DOHH2 (cell line): ENCODE results near the gene B3GALT6.

ENCODE experiments used
- H3F3A ChIP-seq: fragments of 200-600 bp; sonication (generic), shearing (Covaris generic); 2 replicates; pipeline ENCODE4 v1.6.0; 2016; ENCODE audit warnings: antibody characterized with exemption, mild to moderate bottlenecking; ENCODE audit not compliant: control insufficient read depth, insufficient read depth
- H3K27ac ChIP-seq: fragments of 200-600 bp; sonication (generic); 2 replicates; pipeline ENCODE4 v1.5.1; 2014; ENCODE audit warnings: low read depth, mild to moderate bottlenecking, low read length, moderate library complexity
- H3K27me3 ChIP-seq: fragments of 200-600 bp; sonication (generic); 2 replicates; pipeline ENCODE4 v1.6.1; 2014; ENCODE audit warnings: mild to moderate bottlenecking, low read length, mixed read lengths; ENCODE audit not compliant: control insufficient read depth
- H3K36me3 ChIP-seq: fragments of 200-600 bp; sonication (generic); 2 replicates; pipeline ENCODE4 v1.6.1; 2014; ENCODE audit warnings: mild to moderate bottlenecking, low read length, moderate library complexity, mixed read lengths; ENCODE audit not compliant: control insufficient read depth
- H3K4me1 ChIP-seq: fragments of 200-600 bp; sonication (generic); 2 replicates; pipeline ENCODE4 v1.6.1; 2014; ENCODE audit warnings: mild to moderate bottlenecking, low read length, mixed read lengths; ENCODE audit not compliant: control insufficient read depth
- H3K4me2 ChIP-seq: fragments of 200-600 bp; sonication (generic); 2 replicates; pipeline ENCODE4 v1.6.0; 2014; ENCODE audit warnings: mild to moderate bottlenecking, low read length, moderate library complexity
- H3K4me3 ChIP-seq: fragments of 200-600 bp; sonication (generic); 2 replicates; pipeline ENCODE4 v1.5.1; 2014; ENCODE audit warnings: mild to moderate bottlenecking, low read length, mixed read lengths
- H3K79me2 ChIP-seq: fragments of 200-600 bp; sonication (generic); 2 replicates; pipeline ENCODE4 v1.6.1; 2014; ENCODE audit warnings: mild to moderate bottlenecking, low read length, mixed read lengths; ENCODE audit not compliant: control insufficient read depth
- H3K9me2 ChIP-seq: fragments of 200-600 bp; sonication (generic); replicated peaks from 2 replicates; pipeline ENCODE4 v1.6.1; 2014; ENCODE audit warnings: mild to moderate bottlenecking, low read length, mixed read lengths; ENCODE audit not compliant: control insufficient read depth
- H3K9me3 ChIP-seq: fragments of 200-600 bp; sonication (generic); 2 replicates; pipeline ENCODE4 v1.6.1; 2014; ENCODE audit warnings: antibody characterized with exemption, low read length, mixed read lengths; ENCODE audit not compliant: control insufficient read depth, insufficient read depth
- H4K20me1 ChIP-seq: fragments of 200-600 bp; sonication (generic); 2 replicates; pipeline ENCODE4 v1.6.0; 2014; ENCODE audit warnings: low read depth, mild to moderate bottlenecking, antibody characterized with exemption, low read length, moderate library complexity; ENCODE audit not compliant: control insufficient read depth, insufficient read depth
- CTCF ChIP-seq: fragments of 200-600 bp; sonication (generic); IDR thresholded peaks from one replicate; pipeline ENCODE4 v1.5.1; 2014; ENCODE audit warnings: antibody characterized with exemption, mild to moderate bottlenecking, low read depth, low read length; ENCODE audit not compliant: poor library complexity, severe bottlenecking
- EZH2phosphoT487 ChIP-seq: fragments of 200-600 bp; sonication (generic); IDR thresholded peaks from 2 replicates; pipeline ENCODE4 v1.6.1; 2017; ENCODE audit warnings: borderline replicate concordance, mild to moderate bottlenecking, antibody characterized with exemption, low read length, moderate library complexity, mixed read lengths

B3GALT6 gene

GRCh38 chr1:1204425-1204920, 27.6 kb upstream of the B3GALT6 start:
- H3K4me1 ChIP-seq = peaks cover 25% of the 10 kb centered on the region
- no peaks in the 10 kb centered on the region for H3K79me2 ChIP-seq
- 0 out of 2 replicates have a peak, but pooled peaks cover 5% of the 10 kb centered on the region for H4K20me1 ChIP-seq
- no peaks in the 10 kb centered on the region for H3K9me2 ChIP-seq
- H3K4me3 ChIP-seq = no peak overlapping the region
- TF ChIP-seq EZH2phosphoT487 (no peak), CTCF (no peak)
- H3K27me3 ChIP-seq = peaks cover 60% of the 10 kb centered on the region
- no peak overlapping the region for H3K27ac ChIP-seq
- H3K9me3 ChIP-seq = no peaks in the 10 kb centered on the region
- H3K36me3 ChIP-seq = no peaks in the 10 kb centered on the region
- no peaks in the 10 kb centered on the region for H3F3A ChIP-seq
- no peak overlapping the region for H3K4me2 ChIP-seq

DNA sequence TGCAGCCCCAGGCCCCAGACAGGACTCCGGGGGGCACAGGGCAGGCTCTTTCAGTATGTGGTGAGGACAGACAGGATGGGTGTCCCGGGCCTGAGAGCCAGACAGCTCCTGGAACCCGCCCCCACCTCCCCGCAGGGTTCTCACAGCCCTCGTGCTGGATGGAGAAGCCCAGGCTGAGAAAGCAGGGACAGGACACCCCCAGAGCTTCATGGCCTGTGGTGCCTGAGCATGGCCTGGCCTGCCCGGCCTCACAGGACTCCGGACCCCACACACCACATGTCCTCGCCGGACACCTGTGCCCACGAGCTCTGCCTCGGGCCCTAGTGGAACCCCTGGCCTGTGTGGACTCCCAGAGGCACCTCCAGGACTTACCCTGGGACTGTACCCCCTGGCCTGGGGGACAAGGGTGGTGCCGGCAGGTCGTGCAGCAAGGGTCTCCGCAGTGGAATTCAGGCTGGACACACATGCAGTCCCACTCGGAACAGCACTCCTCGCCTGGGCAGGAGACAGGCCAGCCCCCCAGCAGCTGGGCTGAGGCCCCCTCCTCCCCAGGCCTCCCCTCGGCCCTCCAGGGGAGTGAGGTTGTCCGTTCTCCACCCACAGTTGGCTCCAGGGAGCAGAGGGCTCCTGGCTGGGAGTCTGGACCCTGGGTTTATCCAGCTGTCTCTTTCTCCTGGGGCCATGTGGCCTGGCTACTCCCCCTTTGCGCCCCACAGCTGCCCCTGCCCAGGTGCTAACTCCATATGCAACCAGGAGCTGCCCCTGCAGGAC, 26.9 kb upstream of the B3GALT6 start:
- peaks cover 25% of the 10 kb centered on the region for H3K4me1 ChIP-seq
- peaks cover 64% of the 10 kb centered on the region for H3K27me3 ChIP-seq
- H3K4me3 ChIP-seq = no peak overlapping the region
- no peaks in the 10 kb centered on the region for H3F3A ChIP-seq
- H3K79me2 ChIP-seq = no peaks in the 10 kb centered on the region
- no peaks in the 10 kb centered on the region for H3K36me3 ChIP-seq
- no peak overlapping the region for H3K4me2 ChIP-seq
- 0 out of 2 replicates have a peak, but pooled peaks cover 5% of the 10 kb centered on the region for H4K20me1 ChIP-seq
- H3K27ac ChIP-seq = no peak overlapping the region
- no peak for TF ChIP-seq CTCF
- no peak for TF ChIP-seq EZH2phosphoT487
- no peaks in the 10 kb centered on the region for H3K9me3 ChIP-seq
- no peaks in the 10 kb centered on the region for H3K9me2 ChIP-seq

DNA sequence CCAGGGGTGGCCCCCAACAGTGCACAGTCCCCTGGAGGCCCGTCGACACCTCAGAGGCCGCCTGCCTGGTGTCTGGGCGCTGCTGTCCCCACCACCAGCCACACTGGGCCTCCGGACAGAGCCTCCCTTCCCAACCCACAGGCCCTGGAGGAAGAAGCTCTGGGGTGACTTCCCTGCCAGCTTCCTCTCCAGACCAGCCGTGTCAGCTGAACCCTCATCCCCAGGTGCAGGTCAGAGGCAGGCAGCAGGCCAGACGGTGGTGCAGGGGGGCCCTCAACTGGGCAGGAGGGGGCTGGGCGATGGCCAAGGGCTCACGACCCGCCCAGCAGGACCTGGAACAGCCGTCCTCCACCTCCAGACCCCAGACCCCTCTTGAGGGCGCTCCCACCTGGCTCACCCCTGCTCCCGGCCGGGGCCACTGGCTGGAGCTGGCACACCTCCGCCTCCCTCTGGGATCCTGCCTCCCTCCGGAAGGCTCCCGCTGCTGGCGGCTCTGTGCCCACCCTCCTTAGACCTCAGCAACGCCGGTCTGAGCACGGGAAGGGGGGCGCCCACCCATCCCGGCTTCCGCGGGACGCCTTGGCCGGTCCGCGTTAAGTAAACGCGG, 26.2 kb upstream of the B3GALT6 start:
- no peak overlapping the region for H3K4me3 ChIP-seq
- H3K4me2 ChIP-seq = 0 out of 2 replicates have a peak overlapping the region, but pooled peaks have one; percentile 26
- H3K9me3 ChIP-seq = no peaks in the 10 kb centered on the region

More for the DNA sequence above, 26.2 kb upstream of the B3GALT6 start:
- no peak overlapping the region for H3K27ac ChIP-seq
- 0 out of 2 replicates have a peak, but pooled peaks have one; percentile 37 for TF ChIP-seq EZH2phosphoT487
- no peak for TF ChIP-seq CTCF
- no peaks in the 10 kb centered on the region for H3F3A ChIP-seq
- no peaks in the 10 kb centered on the region for H3K79me2 ChIP-seq
- H3K9me2 ChIP-seq = no peaks in the 10 kb centered on the region
- 0 out of 2 replicates have a peak, but pooled peaks cover 5% of the 10 kb centered on the region for H4K20me1 ChIP-seq
- H3K4me1 ChIP-seq = peaks cover 25% of the 10 kb centered on the region
- no peaks in the 10 kb centered on the region for H3K36me3 ChIP-seq
- peaks cover 59% of the 10 kb centered on the region for H3K27me3 ChIP-seq
